HG02884 (cell line): ENCODE results near the gene ZNF148.

Source experiments
- ATAC-seq: cut with Tn5 transposase; IDR thresholded peaks from one replicate; pipeline ENCODE4 v1.9.1; 2021; ENCODE audit warnings: mild to moderate bottlenecking, moderate library complexity; ENCODE audit not compliant: unreplicated experiment

ZNF148 gene

DNA sequence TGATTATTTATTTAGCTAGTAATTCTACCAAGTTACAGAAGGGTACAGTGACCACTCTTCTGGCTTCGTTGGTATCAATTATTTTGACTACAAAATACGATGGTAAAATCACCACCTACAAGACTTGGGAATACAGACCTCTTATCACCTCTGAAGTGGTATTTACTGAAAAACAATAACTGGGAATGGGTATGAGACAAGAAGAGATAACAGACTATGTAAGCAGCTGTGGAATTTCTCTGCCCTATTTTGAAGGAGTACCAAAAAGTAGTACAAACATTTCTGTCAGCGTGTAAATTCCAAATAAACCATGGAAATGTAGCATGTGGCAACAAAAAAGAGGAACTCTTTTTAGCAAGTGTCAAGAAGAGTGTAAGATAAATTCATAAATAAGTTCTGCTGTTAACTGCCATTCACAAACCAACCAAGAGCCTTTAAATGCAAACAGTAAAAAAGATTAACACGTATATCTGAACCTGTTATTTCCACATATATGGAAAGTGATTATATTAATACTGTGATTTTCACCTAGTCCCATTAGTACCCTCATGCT, 85.6 kb downstream of the ZNF148 start:
- ATAC-seq = no peak

DNA sequence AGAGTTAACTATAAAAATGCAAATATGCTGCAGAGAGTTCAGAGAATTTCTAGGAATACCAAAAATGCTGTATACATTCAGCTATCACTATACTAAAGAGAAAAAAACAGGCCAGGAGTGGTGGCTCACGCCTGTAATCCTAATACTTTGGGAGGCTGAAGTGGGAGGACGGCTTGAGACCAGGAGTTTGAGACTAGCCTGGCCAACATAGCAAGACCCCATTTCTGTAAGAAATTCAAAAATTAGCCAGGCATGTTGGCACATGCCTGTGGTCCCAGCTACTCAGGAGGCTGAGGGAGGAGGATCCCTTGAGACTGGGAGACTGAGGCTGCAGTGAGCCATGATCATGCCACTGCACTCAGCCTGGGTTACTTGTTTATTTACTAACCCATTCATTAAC, 87.9 kb downstream of the ZNF148 start:
- no peak for ATAC-seq

- ATAC-seq = no peak
Measured at GRCh38 chr3:125281381-125281780, 93.7 kb downstream of the ZNF148 start.

DNA sequence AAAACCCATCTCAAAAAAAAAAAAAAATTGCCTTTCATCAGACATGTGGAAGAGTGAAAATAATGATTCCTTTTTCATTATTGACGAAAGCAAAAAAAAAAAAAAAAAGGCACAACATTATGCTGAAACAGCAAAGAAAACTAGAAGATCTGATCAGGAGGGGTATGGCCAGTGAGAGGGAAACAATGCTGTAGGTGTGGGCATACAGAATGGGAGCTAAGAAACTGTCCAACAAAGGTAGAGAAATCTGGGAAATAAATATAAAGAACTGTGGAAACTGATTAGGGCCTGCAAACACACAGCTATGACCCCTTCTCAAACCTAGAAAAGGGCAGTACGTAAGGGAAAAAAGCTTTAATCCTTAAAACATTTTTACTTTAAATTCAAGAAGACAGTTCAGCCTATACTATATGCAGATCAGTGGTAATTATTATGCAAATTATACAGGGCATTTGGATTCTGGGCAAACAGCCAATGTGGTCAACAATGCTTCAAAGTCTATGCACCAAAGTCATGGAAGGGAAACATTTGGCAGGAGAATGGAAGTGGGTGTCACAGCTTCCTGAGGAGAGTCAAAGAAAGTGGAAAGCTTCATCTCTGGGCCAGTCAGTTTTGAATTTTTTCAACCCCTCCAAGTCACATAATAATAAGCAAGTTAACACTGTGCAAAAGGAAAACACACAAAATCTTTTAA, 94.3 kb downstream of the ZNF148 start:
- ATAC-seq = no peak

DNA sequence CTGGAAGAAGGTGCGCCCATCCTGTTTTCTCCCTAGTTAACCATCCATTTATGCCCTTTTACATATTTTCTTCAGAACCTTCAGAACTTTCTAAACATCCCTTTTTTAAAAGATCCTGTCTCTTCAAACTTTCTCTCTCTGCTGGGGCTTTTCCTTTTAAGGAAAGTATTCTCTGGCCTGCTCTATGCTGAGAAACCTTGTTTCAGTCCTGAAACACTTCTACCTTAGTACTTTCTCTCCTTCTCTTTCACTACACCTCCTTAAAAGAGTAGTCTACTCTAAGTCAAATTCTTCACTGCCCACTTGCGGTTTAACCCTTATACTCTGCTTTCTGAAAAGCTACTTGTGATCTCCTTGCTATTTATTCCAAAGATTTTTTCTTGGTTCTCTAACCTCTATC, 97.0 kb downstream of the ZNF148 start:
- no peak for ATAC-seq

DNA sequence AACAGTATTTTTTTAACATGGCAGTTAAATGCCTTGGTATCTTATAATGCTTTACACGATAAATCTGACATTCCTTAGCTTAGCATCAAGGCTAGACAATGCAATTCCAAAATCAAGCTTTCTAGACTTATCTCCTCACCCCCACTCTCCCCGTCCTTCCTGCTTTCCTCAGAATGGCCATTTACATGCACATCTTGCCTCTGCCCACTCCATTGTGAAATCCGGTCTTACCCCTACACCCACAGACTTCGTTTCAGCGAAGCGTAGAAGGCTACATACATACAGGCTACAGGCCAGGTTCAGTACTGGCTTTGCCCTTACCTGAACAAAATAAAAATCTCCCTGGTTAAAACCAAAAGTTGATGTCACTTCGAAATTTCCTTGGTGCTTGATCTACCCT, 104.0 kb downstream of the ZNF148 start:
- no peak for ATAC-seq

- no peak for ATAC-seq
Measured at GRCh38 chr3:125267460-125267859, 107.7 kb downstream of the ZNF148 start.

DNA sequence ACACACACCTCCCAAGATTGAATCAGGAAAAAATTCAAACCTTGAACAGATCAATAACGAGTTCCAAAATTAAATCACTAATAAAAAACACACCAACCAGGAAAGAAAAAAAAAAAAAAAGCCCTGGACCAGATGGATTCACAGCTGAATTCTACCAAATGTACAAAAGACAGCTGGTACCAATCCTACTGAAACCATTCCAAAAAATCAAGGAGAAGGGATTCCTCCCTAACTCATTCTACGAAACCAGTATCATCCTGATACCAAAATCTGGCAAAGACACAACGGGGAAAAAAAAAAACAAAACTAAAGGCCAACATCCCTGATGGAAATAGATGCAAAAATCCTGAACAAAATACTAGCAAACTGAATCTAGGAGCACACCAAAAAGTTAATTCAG, 108.2 kb downstream of the ZNF148 start:
- no peak for ATAC-seq

- no peak for ATAC-seq
Measured at GRCh38 chr3:125262161-125262560, 113.0 kb downstream of the ZNF148 start.

GRCh38 chr3:125261031-125261430, 114.1 kb downstream of the ZNF148 start:
- ATAC-seq = no peak

DNA sequence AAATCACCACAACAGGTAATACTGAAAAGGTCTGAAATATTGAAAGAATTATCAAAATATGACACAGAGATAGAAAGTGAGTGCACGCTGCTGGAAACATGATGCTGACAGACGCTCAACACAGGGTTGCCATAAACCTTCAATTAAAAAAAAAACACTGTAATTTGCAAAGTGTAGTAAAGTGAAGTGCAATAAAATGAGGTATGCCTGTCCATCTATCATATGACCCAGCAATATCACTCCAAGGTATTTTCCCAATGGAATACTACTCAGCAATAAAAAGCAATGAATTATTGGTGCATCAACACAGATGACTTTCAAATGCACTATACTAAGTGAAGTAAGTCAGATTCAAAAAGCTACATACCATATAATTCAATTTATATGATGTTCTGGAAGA, 115.0 kb downstream of the ZNF148 start:
- ATAC-seq = no peak

- no peak for ATAC-seq
Measured at GRCh38 chr3:125257536-125257935, 117.6 kb downstream of the ZNF148 start.

DNA sequence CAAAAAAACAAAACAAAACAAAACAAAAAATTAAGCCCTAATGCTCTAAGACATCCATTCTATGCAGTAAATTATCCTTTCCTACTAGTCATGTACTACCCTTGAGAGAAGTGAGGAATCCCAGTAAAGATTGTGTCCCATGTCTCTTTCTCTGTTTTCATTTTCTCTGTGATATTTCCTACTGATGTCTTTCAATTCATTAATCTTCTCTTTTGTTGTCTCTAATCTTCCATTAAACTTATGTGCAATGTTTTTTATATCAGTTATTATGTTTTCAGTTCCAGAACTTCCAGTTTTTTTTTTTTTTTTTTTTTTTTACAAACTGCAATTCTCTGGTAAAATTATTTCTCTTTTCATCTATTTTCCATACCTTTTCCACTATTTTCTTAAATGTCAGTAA, 118.5 kb downstream of the ZNF148 start:
- no peak for ATAC-seq

GRCh38 chr3:125250973-125251372, 124.2 kb downstream of the ZNF148 start:
- ATAC-seq = no peak

DNA sequence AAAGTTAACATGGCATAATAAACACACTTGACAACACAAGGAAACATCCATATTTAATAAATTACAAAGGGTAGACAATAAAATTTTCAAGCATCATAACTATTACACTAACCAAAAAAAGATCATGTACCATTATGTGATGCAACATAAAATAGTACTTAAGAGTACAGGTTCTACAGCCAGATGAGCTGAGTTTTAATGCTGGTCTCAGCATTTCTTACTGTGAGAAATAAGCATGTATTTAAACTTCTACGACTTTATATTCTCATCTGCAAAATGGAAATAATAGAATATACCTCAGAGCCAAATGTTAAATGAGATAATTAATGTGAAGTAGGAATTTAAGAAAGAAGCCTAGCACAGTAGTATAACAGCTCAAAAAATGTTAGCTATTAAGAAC, 128.9 kb downstream of the ZNF148 start:
- ATAC-seq = no peak

- ATAC-seq = no peak
Measured at GRCh38 chr3:125245521-125245920, 129.6 kb downstream of the ZNF148 start.

DNA sequence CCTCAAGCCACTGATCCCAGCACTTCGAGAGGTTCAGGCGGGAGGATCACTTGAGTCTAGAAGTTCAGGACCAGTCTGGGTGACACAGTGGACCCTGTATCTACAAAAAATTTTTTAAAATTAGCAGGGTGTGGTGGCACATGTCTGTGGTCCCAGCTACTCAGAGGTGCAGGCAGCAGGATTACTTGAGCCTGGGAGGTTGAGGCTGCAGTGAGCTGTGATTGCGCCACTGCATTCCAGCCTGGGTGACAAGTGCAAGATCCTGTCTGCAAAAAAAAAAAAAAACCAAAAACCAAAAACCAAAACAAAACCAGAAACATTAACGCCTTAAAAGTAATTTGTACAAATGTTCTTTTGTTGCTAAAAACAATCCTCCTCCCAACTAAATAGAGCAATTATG, 134.6 kb downstream of the ZNF148 start:
- ATAC-seq = no peak

- ATAC-seq = no peak
Measured at GRCh38 chr3:125239266-125239665, 135.9 kb downstream of the ZNF148 start.

DNA sequence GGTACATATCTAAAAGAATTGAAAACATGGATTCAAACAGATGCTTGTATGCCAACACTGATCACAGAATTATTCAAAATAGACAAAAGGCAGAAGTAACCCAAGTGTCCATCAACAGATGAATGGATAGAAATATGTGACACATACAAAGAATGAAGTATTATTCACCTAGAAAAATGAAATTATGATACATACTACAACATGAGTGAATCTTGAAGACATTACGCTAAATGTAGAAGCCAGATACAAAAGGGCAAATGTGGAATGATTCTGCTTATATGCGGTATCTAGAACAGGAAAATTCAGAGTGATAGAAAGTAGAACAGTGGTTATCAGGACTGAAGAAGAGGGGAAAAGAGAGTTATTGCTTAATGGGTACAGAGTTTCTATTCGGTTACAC, 136.4 kb downstream of the ZNF148 start:
- ATAC-seq = no peak

GRCh38 chr3:125236331-125236903, 138.7 kb downstream of the ZNF148 start:
- ATAC-seq = no peak

GRCh38 chr3:125234831-125235230, 140.3 kb downstream of the ZNF148 start:
- ATAC-seq = no peak

DNA sequence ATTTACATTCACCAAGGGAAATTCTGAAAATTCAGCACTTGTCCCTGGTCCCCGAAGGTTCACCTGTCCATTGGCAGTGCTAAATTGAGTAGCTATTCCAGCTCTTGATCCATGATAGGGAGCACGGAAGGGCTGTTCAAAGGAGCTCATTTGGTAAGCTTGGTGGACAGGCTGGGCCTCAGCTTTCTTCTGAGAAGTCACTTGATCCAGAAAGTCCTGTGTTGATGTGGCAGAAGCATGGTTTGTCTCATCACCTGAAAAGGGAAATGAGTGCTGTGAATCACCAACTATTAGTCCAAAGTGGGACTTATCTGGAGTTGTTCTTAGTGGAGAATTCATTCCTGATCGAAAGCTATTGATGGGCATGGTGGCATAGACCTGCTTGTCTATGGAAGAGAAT, 142.7 kb downstream of the ZNF148 start:
- ATAC-seq = no peak

DNA sequence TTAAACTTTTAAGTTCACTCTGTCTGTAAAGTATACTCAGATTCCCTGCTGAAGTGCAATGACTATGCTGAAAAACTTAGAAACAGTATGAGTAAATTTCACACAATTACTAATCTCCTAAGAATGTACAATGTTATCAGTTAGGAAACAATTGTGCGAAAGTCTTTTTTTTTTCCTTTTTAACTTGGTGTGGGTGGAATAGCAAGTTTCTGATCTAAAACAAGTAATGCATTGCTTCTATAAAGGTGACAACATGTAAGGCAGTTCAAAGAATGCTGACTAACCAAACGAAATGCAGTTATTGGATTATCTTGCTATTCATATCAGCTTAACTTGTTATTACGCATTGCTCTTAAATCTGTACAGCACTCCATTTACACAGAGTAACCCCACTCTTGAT, 143.2 kb downstream of the ZNF148 start:
- peak; percentile 43 for ATAC-seq
